ENCODE data around the gene TBL1XR1.

Gene TBL1XR1

GRCh38 chr3:176994891-176995781 is 202.1 kb downstream of the TBL1XR1 start:
- no peak for DNase-seq

- DNase-seq, result no peak
Observed at GRCh38 chr3:176994393-176994792, 202.9 kb downstream of the TBL1XR1 start.

DNA sequence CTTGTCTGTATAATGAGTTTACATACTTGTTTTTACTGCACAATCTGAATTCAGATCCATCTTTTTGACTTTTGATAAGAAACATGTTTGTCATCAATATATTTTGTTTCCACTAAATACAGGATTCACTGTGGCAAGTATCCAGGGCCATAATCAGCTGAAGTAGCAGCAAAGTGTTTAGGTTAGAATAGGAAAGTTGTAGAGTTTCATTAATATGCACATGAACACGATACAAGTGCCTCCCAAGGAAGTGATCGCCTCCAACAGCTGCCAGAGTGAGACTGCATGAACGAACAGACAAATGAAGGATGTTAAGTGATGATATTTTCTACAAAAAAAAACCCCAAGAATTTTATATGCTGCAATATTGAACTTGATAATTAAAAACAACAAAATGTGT is 204.3 kb downstream of the TBL1XR1 start:
- no peak for DNase-seq

DNA sequence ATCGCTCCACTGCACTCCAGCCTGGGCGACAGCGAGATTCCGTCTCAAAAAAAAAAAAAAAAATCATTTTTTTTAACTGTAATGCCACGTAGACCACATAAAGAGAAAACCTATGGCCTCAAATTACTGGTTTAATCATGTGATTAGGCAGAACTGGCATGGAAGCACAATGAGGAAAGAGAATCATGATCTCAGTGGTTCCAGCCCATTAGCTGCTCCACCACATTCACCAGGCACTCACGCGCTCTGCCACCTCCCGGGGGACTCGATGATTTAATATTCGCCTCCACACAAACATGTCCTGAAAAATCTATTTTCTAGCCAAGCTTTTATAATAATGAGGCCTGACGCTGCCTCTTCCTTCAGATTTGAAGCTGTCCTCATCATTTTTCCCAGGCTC is 204.7 kb downstream of the TBL1XR1 start:
- DNase-seq, result no peak

GRCh38 chr3:176988795-176989194 is 208.5 kb downstream of the TBL1XR1 start:
- no peak for DNase-seq

- DNase-seq, result no peak
Observed at GRCh38 chr3:176987901-176988650, 209.2 kb downstream of the TBL1XR1 start.

DNA sequence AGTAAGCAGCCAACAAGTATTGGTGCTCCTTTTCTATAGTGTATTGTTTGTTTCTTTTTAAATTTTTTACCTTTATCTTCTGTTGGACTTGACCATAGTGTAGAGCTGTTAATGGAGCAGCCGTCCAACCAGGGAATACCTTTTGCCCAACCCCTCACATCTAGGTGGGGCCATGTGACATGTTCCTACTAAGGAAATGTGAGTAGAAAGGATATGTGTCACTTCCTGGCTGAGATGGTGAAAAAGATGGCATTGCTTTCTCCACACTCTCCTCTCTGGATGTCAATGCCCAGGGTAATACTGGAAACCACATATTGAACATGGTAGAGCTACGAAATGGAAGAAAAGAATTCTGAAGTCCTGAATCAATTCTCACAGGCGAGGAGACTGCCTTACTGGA is 218.8 kb downstream of the TBL1XR1 start:
- no peak for DNase-seq

DNA sequence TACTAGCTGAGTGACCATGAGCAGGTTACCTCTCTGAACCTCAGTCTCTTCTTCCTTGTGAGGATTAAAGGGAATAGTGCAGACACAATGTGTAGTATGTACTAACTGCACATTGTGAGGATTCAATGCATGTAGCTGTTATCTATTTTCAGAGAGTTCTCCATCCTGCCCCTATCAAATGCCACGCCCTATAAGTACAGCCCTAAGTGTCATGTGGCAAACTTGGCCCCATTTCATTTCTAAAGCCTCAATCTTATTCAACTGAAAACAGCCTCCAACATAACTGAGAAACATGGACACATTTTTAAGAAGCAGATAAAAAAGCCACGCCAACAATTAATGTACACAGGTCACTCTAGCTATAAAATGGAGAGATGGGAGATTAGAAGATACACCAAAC is 220.0 kb downstream of the TBL1XR1 start:
- DNase-seq, result no peak

DNA sequence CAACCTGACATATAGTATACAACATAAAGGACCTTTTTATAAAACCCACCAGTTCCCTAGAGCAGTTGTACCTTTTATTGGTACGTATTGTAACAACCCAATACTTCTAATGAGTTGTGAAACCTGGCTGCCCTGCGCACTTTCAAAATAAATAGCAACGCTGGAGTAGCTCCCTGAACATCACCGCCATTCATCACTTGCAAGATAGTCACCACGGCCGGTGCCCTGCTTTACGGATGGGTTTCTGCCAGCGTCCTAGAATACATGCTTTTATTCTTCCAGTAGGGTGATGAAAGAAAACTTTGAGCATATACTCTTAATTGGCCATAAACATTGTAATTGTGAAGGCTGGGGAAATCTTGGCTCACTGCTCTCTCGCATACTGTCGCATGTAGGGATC is 220.7 kb downstream of the TBL1XR1 start:
- no peak for DNase-seq

DNA sequence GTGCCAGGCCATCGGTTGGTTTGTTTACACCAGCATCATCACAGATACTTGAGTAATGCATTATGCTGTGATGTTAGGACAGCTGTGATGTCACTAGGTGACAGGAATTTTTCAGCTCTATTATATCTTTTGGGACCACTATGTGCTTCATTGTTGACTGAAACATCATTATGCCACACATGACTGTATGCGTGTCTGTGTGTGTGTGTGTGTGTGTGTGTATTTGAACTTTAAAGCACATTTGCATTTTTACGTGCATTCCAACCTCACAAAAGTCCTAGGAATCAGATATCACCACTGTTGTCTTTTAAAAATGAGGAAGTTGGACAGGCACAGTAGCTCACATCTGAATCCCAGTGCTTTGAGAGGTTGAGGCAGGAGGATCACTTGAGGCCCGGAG is 223.0 kb downstream of the TBL1XR1 start:
- DNase-seq, result no peak

DNA sequence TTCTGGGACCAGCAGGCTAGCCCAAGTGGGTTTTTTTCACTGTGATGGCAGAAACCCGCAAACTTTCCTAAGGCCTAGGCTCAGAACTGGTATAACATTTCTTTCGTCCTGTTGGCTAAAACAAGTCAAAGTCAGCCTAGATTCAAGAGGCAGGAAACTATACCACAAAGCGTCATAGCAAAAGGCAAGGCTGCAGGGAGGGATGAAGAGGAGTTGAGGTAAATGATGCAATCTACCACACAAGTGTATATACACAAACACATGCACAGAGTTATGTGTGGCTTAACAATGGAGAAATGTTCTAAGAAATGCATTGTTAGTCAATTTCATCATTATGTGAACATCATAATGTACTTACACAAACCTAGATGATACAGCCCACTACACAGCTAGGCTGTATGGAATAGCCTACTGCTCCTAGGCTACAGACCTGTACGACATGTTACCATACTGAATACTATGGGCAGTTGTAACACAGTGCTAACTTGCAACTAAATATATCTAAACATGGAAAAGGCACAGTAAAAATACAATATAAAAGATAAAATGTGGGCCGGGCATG is 225.6 kb downstream of the TBL1XR1 start:
- no peak for DNase-seq

DNA sequence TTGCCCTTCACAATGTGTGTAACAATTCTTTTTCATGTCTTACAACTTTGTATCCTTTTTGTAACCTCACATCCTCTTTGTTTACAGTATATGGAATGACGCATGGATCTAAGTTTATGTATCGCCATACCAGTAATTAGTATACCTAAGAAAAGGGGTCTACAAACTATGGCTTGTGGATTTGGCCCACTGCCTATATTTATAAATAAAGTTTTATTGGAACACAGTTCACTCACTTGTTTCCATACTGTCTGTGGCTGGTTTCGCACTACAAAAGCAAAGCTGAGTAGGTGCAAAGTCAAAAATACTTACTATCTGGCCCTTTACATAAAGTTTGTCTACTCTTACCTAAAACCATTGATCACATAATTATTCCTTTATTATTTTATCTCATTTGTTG is 226.5 kb downstream of the TBL1XR1 start:
- no peak for DNase-seq

DNA sequence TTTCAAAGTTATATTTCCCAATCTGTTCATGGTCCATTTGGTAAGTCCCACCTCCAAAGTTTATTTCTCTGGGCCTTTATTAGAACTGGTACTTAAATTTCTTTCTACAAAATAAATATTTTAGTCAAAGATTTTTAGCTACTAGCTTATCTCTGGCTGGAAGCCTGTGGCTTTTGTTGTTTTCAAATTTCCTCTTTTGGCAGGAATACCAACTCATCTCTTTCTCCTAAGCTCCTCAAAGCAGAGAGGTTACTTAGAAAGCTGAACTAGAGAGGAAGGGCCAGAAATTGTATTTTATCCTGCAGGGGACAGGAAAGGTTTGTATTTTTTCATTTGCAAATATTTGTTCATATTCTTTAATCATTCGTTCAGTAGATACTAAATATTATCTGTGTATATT is 227.8 kb downstream of the TBL1XR1 start:
- no peak for DNase-seq

Data from retina (tissue), 1 donor.